ENCODE data around the gene ACOX3.
"Not testable (repeated sequence)": the region's sequence is repeated elsewhere in the genome, so short reads cannot be mapped to it uniquely, and the experiment has no call there.

ACOX3 gene

GRCh38 chr4:8440492-8441311, at the start of gene ACOX3, which contains the start of gene TRMT44:
Gene ACOX3, minus strand, starts transcription at chr4:8440723. Its CDS starts 24,202 bp downstream, at chr4:8416521.
Gene TRMT44, plus strand, starts transcription at chr4:8440777. Its CDS starts 46 bp downstream, at chr4:8440823.
- peak; percentile 72 to 73 for DNase-seq

GRCh38 chr4:8488791-8489369, 48.4 kb upstream of the ACOX3 start:
- no peak for DNase-seq

GRCh38 chr4:8486643-8487042, 46.1 kb upstream of the ACOX3 start:
- not testable (repeated sequence) for DNase-seq

GRCh38 chr4:8480221-8480620, 39.7 kb upstream of the ACOX3 start:
- no peak for DNase-seq

- no peak for DNase-seq
Measured at GRCh38 chr4:8478801-8479744, 38.5 kb upstream of the ACOX3 start.

DNA sequence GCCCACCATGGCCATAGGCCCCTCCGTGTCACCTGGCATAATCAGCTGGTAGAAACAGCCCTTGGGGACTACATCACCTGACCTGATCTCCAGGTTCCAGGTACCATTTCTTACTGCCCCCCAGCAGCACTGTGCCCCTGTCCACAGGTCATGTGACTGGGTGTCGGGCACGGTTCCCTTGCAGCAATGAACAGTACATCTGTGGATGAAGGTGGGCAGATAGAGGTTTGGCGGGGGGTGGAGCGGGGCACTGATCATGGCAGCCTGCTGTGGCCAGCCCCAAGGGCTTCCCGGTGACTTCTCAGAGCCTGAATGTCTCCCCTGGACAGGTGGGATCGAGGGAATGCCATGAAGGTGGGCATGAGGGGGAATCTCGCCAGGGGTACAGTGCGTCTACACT, 37.8 kb upstream of the ACOX3 start:
- no peak for DNase-seq

DNA sequence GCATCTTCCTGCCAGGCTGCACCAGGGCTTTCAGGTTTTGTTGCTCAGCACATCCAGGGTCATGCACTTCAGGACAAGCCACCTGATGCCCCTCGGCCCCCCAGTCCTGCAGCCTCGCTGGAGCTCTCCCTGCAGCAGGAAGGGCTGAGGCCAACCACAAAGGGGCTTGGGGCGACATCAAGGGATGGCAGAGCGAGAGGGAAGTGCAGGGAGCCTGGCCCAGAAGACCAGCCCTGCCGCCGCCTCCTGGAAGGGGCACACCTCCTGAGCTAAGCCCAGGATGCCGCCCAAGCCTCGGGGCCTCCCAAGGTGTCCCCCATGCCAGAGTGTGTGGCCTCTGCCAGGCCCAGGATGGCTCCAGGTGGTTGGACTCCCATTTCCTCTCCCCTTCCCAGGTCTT, 37.2 kb upstream of the ACOX3 start:
- DNase-seq, result no peak

DNA sequence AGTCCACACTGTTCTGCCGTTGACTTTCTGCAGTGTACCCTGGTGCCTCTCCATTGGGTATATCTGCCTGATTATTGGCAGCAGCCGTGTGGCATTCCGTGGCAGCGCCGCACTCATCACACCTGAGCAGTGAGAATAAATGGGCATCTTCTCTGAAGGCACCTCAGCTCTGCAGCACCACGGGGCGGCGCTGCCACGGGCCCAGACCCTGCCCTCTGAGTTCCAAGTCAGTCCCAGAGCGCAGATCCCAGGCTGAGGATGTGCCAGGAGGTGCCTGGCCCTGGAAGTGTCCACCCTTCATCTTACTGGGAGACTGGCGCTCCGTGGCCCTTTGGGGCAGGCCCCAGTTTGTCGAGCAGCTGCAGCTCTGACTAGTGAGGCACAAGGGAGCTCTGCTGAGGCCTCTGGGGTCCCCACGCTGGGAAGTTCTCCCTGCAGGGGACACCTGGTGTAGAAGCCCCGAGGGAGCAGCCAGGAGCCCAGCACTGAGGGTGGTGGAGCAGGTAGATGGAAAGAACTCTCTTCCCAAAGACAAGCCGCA, 36.6 kb upstream of the ACOX3 start:
- no peak for DNase-seq

DNA sequence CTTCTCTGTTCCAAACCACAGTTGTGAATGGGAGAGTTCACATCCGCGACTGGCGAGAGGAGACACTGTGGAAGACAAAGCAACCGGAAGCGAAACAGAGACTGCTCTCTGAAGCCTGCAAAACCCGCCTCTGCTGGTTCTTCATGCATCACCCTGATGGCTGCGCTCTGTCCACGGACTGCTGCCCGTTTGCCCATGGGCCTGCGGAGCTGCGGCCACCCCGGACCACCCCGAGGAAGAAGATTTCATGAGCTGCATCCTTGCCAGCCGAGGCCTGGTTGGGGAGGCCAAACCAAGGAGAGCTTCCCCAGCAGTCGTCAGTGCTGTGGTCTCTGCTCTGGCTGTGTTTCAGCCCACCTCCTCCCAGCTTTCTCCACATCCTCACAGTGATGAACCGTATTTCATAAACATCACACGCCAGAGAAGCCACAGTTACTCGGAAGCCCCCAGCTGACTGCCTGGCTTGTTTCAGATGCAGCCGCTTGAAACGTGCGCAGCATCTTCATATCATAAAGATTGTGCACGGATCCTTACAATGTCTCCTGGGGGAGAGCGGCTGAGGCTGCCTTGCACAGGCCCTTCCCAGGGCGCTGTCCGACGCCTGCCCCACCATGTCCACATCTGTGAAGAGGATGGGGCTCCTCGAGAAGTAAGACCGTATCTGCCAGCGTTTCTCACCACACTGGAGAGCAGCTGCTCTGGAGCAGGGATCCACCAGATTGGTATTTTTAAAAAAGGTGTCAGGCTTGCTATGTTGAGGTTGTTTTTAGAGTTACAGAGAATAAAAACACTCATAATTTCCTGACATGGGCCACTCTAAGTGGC, 35.4 kb upstream of the ACOX3 start:
- no peak for DNase-seq

- no peak for DNase-seq
Measured at GRCh38 chr4:8474856-8475255, 34.3 kb upstream of the ACOX3 start.

- DNase-seq, result no peak
Measured at GRCh38 chr4:8473920-8474590, 33.5 kb upstream of the ACOX3 start.

- DNase-seq, result no peak
Measured at GRCh38 chr4:8473198-8473919, 32.8 kb upstream of the ACOX3 start.

- DNase-seq, result no peak
Measured at GRCh38 chr4:8472689-8473197, 32.2 kb upstream of the ACOX3 start.

GRCh38 chr4:8472158-8472688, 31.7 kb upstream of the ACOX3 start:
- no peak for DNase-seq

DNA sequence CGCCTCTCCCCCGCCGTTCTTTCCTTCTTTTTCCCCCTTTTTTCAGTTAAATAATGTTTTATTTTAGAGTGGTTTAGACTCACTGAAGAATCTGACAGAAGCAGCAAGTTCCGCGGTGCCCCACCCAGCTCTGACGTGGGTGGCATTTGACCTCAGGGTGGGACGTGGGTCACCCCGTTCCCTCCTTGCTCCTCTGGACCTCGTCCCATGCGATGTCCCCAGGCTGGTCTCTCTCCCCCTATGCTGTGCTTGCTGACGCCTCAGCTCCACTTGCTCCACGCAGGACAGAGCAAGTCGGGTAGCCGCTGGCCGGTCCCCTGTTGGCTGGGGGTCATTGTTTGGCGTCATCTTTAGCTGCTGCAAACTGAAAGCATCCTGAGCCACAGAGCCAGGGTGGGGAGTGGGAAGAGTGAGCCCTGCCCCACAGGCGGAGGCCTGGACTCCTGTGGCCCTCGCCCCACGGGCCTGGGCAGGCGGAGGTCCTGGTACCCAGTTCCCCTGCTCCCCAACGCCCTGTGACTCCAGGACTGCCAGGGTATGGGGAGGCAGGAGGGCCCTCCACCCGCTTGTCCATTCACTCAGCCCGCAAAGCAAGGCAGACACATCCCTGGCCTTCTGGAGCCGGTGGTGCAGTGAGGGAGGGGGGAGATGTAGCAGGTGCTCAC, 30.8 kb upstream of the ACOX3 start:
- no peak for DNase-seq

DNA sequence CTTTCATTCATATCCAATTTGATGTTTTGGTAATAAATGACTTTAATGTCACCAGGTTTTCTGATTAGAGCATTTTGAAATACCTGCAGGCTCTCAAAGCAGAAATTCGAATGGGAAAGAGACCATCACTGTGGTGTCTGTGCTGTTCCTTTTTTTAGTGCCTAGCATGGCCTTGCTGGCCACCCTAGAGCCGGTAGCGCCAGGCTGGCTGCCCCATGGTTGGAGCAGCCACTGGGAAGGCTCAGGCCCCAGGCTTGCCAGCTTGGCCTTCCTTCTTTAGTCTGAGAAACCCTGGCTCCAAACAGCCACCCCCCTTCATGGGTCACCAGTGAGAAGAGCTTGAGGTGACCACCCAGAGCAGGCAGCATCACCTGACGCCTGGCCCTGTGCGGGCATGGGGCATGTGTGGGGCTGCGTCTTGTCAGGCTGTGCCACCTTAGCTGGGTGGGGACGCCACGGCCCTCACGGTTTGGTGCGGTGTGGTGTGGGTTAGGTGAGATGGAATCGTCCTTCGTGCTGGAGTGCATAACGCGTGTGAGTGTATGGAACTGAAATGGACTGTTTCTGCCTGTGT, 30.0 kb upstream of the ACOX3 start:
- DNase-seq, result no peak

DNA sequence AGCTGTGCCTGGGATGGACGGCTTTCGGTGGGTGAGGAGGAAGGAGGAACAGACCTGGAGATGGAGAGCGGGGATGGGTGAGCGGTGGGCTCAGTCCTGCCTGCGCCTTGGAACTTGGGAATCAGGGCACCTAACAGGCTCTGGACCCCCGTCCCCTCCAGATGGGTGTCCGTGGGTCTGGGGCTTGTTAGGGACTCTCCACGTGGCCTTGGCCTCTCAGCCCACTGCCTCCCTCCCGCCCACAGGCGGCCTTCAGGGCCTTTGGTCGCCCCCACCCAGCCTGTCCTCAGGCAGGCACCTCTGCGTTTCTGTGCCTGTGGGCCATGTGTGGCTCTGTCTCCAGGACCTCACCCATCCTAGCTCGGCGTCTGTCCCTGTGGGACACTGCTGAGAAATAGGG, 29.0 kb upstream of the ACOX3 start:
- no peak for DNase-seq

- peak; percentile 73 to 74 for DNase-seq
Measured at GRCh38 chr4:8468746-8469535, 28.4 kb upstream of the ACOX3 start.

GRCh38 chr4:8467016-8467415, 26.5 kb upstream of the ACOX3 start:
- no peak for DNase-seq

Data from Kasumi-1 (cell line).